Upper lobe of left lung (tissue), 4 donors: Measurements from ENCODE around the gene GFM2.

Source experiments
- CTCF ChIP-seq, 6 experiments: fragments of 450-650 bp in 4 of 6; fragments of 200-600 bp in 2 of 6; sonication (generic) in 2 of 6; IDR thresholded peaks; one replicate each; pipeline ENCODE4 v1.5.1; 2016 to 2019; ENCODE audit warnings: antibody characterized with exemption in 6 of 6
- POLR2A ChIP-seq, 4 donors: fragments of 450-650 bp; IDR thresholded peaks; one replicate each; pipeline ENCODE4 v1.5.1; 2016 to 2017; ENCODE audit warnings: antibody characterized with exemption in 4 of 4, mild to moderate bottlenecking in 2 of 4
- POLR2AphosphoS5 ChIP-seq, 2 donors: sonication (generic); formaldehyde crosslinking; IDR thresholded peaks; one replicate each; pipeline ENCODE4 v1.5.1; 2017; ENCODE audit warnings: antibody characterized with exemption in 2 of 2

GRCh38 chr5:74801197-74801596, 34.3 kb upstream of the GFM2 start:
- TF ChIP-seq CTCF (IDR thresholded peaks at IDR 0.05) (no peak), POLR2A (IDR thresholded peaks at IDR 0.05) (no peak), POLR2AphosphoS5 (IDR thresholded peaks at IDR 0.05) (no peak)
